ENCODE data around the gene IL17C. TPM values are rescaled to one million over a fixed set of nuclear protein-coding genes. Genes with fewer than 3 reads are reported as not detected.

Gene IL17C
- total RNA-seq, 2 donors from 2014 or later, result not detected

DNA sequence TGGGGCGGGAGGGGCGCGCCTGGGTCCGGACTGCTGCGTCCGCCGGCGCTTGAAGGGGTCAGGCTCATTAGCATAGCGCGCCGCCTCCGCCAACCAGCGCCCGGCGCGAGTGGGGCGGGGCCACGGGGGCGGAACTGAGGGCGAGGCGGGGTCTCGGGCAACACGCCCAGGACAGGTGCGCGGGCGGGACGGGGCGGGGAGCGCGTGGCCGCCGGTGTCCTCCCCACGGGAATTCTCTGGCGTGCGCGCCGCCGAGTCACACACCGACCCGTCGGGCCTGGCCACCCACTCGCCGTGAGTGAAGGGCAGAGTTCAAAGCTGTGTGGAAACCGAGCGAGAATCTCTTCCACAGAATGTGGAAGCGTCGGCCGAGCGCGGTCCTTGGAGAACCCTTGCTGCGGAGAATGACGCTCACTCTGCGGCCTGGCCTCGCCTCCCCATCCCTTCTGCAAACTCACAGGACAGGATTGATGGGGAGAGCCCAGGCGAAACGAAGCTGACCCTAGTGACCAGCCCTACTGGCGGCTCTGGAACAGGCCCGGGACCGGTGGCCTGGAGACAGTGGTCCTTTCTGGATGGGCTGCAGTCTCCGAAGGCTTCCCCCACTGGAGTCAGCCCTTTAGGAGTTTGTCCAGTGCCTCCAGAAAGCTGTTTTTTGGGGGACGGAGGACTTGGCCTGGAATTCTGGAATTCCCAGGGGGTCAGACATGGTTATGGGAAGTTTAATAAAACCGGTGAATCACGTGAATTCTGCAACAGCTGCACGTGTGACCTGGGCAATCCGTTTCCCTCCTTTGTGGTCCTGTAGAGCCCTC is 48.3 kb downstream of the IL17C start, which contains the start of gene SNAI3:
SNAI3 (minus strand) TSS at position 69 of the 815 bp plus-strand sequence. CDS start 101 bp downstream, outside the sequence.
- peaks cover 40% of the 10 kb centered on the region for H3K27me3 Mint-ChIP-seq (ENCODE audit: insufficient read depth)
- H3K4me1 ChIP-seq (ENCODE audit: control insufficient read depth, insufficient read depth, low read length), result no peaks in the 10 kb centered on the region
- peaks cover 35% of the 10 kb centered on the region for H3K27me3 ChIP-seq (ENCODE audit: control insufficient read depth, insufficient read depth, low read length, poor library complexity, severe bottlenecking)
- H3K36me3 Mint-ChIP-seq (ENCODE audit: low read depth), result no peaks in the 10 kb centered on the region
- peak within 1 kb of the TSS; percentile 76 for H3K4me3 ChIP-seq (ENCODE audit: low read length)
- H3K9me3 ChIP-seq (ENCODE audit: control insufficient read depth, low read length), result no peaks in the 10 kb centered on the region
- H3K4me1 Mint-ChIP-seq, result peaks cover 10% of the 10 kb centered on the region
- H3K9ac ChIP-seq (ENCODE audit: extremely low read depth, low read length, poor library complexity, severe bottlenecking), result no peak within 1 kb of the TSS
- peak within 1 kb of the TSS; percentile 57 for H3K4me3 Mint-ChIP-seq
- TF ChIP-seq, protein P1, sequence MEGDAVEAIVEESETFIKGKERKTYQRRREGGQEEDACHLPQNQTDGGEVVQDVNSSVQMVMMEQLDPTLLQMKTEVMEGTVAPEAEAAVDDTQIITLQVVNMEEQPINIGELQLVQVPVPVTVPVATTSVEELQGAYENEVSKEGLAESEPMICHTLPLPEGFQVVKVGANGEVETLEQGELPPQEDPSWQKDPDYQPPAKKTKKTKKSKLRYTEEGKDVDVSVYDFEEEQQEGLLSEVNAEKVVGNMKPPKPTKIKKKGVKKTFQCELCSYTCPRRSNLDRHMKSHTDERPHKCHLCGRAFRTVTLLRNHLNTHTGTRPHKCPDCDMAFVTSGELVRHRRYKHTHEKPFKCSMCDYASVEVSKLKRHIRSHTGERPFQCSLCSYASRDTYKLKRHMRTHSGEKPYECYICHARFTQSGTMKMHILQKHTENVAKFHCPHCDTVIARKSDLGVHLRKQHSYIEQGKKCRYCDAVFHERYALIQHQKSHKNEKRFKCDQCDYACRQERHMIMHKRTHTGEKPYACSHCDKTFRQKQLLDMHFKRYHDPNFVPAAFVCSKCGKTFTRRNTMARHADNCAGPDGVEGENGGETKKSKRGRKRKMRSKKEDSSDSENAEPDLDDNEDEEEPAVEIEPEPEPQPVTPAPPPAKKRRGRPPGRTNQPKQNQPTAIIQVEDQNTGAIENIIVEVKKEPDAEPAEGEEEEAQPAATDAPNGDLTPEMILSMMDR (conservative IDR thresholded peaks at IDR 0.05), result no peak
- no peak within 1 kb of the TSS for H3K27ac ChIP-seq (ENCODE audit: low read depth, low read length)
- no peaks in the 10 kb centered on the region for H3K9me3 Mint-ChIP-seq
- 9 to 10% methylated on average over 46 to 65 of the region's 65 CpGs for WGBS, 2 experiments (ENCODE audit: insufficient coverage in 1 of 2, insufficient read length in 1 of 2)
- H3K36me3 ChIP-seq (ENCODE audit: control insufficient read depth, insufficient read depth, low read length), result no peaks in the 10 kb centered on the region
- no peak within 1 kb of the TSS for H3K27ac Mint-ChIP-seq
- DNase-seq, result peak; percentile 98

DNA sequence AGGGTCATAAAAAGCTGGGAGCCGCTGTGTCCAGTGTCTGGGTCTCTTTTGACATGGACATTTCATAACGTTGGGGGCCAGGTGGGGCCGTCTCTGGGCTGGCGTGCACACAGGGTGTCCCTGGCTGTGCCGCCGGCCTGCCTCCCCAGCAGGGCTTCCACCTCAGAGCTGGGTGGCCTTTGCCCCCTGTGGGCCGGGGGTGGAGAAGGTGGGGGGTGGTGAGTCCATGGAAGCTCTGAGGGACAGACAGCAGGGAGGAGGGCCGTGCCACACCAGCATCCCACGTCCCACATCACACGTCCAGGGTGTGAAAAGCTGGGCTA is 48.8 kb downstream of the IL17C start:
- H3K36me3 Mint-ChIP-seq (ENCODE audit: low read depth), result no peaks in the 10 kb centered on the region
- no peak for DNase-seq
- H3K4me3 Mint-ChIP-seq, result peak overlapping the region; percentile 57
- no peaks in the 10 kb centered on the region for H3K9me3 ChIP-seq (ENCODE audit: control insufficient read depth, low read length)
- H3K9ac ChIP-seq (ENCODE audit: extremely low read depth, low read length, poor library complexity, severe bottlenecking), result no peak overlapping the region
- H3K27me3 ChIP-seq (ENCODE audit: control insufficient read depth, insufficient read depth, low read length, poor library complexity, severe bottlenecking), result peaks cover 35% of the 10 kb centered on the region
- peaks cover 10% of the 10 kb centered on the region for H3K4me1 Mint-ChIP-seq
- H3K4me1 ChIP-seq (ENCODE audit: control insufficient read depth, insufficient read depth, low read length), result no peaks in the 10 kb centered on the region
- H3K36me3 ChIP-seq (ENCODE audit: control insufficient read depth, insufficient read depth, low read length), result no peaks in the 10 kb centered on the region
- WGBS, 2 experiments (ENCODE audit: insufficient coverage in 1 of 2, insufficient read length in 1 of 2), result 68 to 76% methylated on average over 4 to 10 of the region's 10 CpGs
- peaks cover 40% of the 10 kb centered on the region for H3K27me3 Mint-ChIP-seq (ENCODE audit: insufficient read depth)
- no peak overlapping the region for H3K27ac ChIP-seq (ENCODE audit: low read depth, low read length)
- H3K4me3 ChIP-seq (ENCODE audit: low read length), result no peak overlapping the region
- no peak overlapping the region for H3K27ac Mint-ChIP-seq
- H3K9me3 Mint-ChIP-seq, result no peaks in the 10 kb centered on the region
- TF ChIP-seq, protein P1 (conservative IDR thresholded peaks at IDR 0.05), result no peak

DNA sequence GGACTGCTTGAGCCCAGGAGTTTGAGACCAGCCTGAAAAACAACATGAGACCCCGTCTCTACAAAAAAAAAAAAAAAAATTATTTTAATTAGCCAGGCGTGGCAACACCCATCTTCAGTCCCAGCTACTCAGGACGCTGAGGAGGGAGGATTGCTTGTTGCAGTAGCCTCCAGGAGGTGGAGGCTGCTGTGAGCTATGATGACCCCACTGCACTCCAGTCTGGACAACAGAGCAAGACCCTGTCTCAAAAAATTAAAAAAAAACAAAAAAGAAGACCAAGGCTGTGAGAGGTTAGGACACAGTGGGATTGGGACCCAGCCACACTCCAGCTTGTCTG is 49.3 kb downstream of the IL17C start:
- no peaks in the 10 kb centered on the region for H3K36me3 Mint-ChIP-seq (ENCODE audit: low read depth)
- peak overlapping the region; percentile 28 for H3K4me3 Mint-ChIP-seq

More for the DNA sequence above, 49.3 kb downstream of the IL17C start:
- H3K27me3 ChIP-seq (ENCODE audit: control insufficient read depth, insufficient read depth, low read length, poor library complexity, severe bottlenecking), result peaks cover 35% of the 10 kb centered on the region
- H3K9me3 ChIP-seq (ENCODE audit: control insufficient read depth, low read length), result no peaks in the 10 kb centered on the region
- TF ChIP-seq, protein P1 (conservative IDR thresholded peaks at IDR 0.05), result no peak
- WGBS, 2 experiments (ENCODE audit: insufficient coverage in 1 of 2, insufficient read length in 1 of 2), result 77% methylated on average over 3 of the region's 3 CpGs; no CpG with 5 or more reads in 1 of the 2 experiments
- no peak overlapping the region for H3K27ac Mint-ChIP-seq
- no peak overlapping the region for H3K4me3 ChIP-seq (ENCODE audit: low read length)
- H3K36me3 ChIP-seq (ENCODE audit: control insufficient read depth, insufficient read depth, low read length), result no peaks in the 10 kb centered on the region
- no peak for DNase-seq
- H3K9ac ChIP-seq (ENCODE audit: extremely low read depth, low read length, poor library complexity, severe bottlenecking), result no peak overlapping the region
- H3K4me1 ChIP-seq (ENCODE audit: control insufficient read depth, insufficient read depth, low read length), result no peaks in the 10 kb centered on the region
- H3K4me1 Mint-ChIP-seq, result peaks cover 10% of the 10 kb centered on the region
- peaks cover 40% of the 10 kb centered on the region for H3K27me3 Mint-ChIP-seq (ENCODE audit: insufficient read depth)
- H3K27ac ChIP-seq (ENCODE audit: low read depth, low read length), result no peak overlapping the region
- H3K9me3 Mint-ChIP-seq, result no peaks in the 10 kb centered on the region
